ENCODE data around the gene AGPAT4. TPM values are rescaled to one million over a fixed set of nuclear protein-coding genes. Genes with fewer than 3 reads are reported as not detected.

Gene AGPAT4
- total RNA-seq, 1 experiment from 2014 or later = 10.1 TPM

- no peak for DNase-seq (ENCODE audit: low spot score)
- H3K4me1 ChIP-seq (ENCODE audit: insufficient read depth, low read length, poor library complexity, severe bottlenecking) = no peaks in the 10 kb centered on the region
- H3K27me3 ChIP-seq (replicated peaks; ENCODE audit: insufficient read depth, low read depth, low read length, poor library complexity) = no peaks in the 10 kb centered on the region
- no peak overlapping the region for H3K27ac ChIP-seq (ENCODE audit: low read depth, low read length, poor library complexity, severe bottlenecking)
- no peaks in the 10 kb centered on the region for H3K9me3 ChIP-seq (ENCODE audit: low read depth, low read length, poor library complexity, severe bottlenecking)
- no peak overlapping the region for H3K4me3 ChIP-seq (ENCODE audit: low read depth, low read length, poor library complexity, severe bottlenecking)
- no peaks in the 10 kb centered on the region for H3K36me3 ChIP-seq (ENCODE audit: insufficient read depth, low read length, poor library complexity, severe bottlenecking)
- BruUV-seq (replicated peaks) = no TSS peak
- intact Hi-C loops (cut with micrococcal nuclease; ENCODE audit: unreplicated experiment) = loop anchor here (5.0 kb wide), 1 partner anchor 219 kb away; no protein-coding TSS in a partner anchor
- peak; percentile 49 for TF ChIP-seq CTCF (conservative IDR thresholded peaks at IDR 0.05; ENCODE audit: low read depth, low read length)
- TF ChIP-seq EZH2 (IDR thresholded peaks at IDR 0.05; ENCODE audit: borderline replicate concordance, low read depth, low read length, poor library complexity, severe bottlenecking) = no peak
- ChIA-PET POLR2A (ENCODE audit: low non-redundant PET) (no interaction called here), CTCF (interaction anchor here (0.5 kb wide), 1 partner anchor 219 kb away, joined by 3 read pairs; no protein-coding TSS in a partner anchor)
Measured at GRCh38 chr6:161152907-161153662, 120.8 kb downstream of the AGPAT4 start.

- no peak for DNase-seq (ENCODE audit: low spot score)
- Histone ChIP-seq H3K27ac (ENCODE audit: low read depth, low read length, poor library complexity, severe bottlenecking) (no peak overlapping the region), H3K9me3 (ENCODE audit: low read depth, low read length, poor library complexity, severe bottlenecking) (no peaks in the 10 kb centered on the region), H3K27me3 (replicated peaks; ENCODE audit: insufficient read depth, low read depth, low read length, poor library complexity) (no peaks in the 10 kb centered on the region), H3K4me3 (ENCODE audit: low read depth, low read length, poor library complexity, severe bottlenecking) (no peak overlapping the region), H3K4me1 (ENCODE audit: insufficient read depth, low read length, poor library complexity, severe bottlenecking) (no peaks in the 10 kb centered on the region), H3K36me3 (ENCODE audit: insufficient read depth, low read length, poor library complexity, severe bottlenecking) (no peaks in the 10 kb centered on the region)
- intact Hi-C loops (cut with micrococcal nuclease; ENCODE audit: unreplicated experiment) = loop anchor here (5.0 kb wide), 1 partner anchor 220 kb away; no protein-coding TSS in a partner anchor
- ChIA-PET CTCF (no interaction called here), POLR2A (ENCODE audit: low non-redundant PET) (no interaction called here)
- TF ChIP-seq EZH2 (IDR thresholded peaks at IDR 0.05; ENCODE audit: borderline replicate concordance, low read depth, low read length, poor library complexity, severe bottlenecking) = no peak
- TF ChIP-seq CTCF (conservative IDR thresholded peaks at IDR 0.05; ENCODE audit: low read depth, low read length) = no peak
- no TSS peak for BruUV-seq (replicated peaks)
Measured at GRCh38 chr6:161152527-161152862, 121.4 kb downstream of the AGPAT4 start.

- H3K4me3 ChIP-seq (ENCODE audit: low read depth, low read length, poor library complexity, severe bottlenecking) = no peak overlapping the region
- DNase-seq (ENCODE audit: low spot score) = no peak
- ChIA-PET POLR2A (ENCODE audit: low non-redundant PET) (no interaction called here), CTCF (no interaction called here)
- H3K27me3 ChIP-seq (replicated peaks; ENCODE audit: insufficient read depth, low read depth, low read length, poor library complexity) = no peaks in the 10 kb centered on the region
- no peak for TF ChIP-seq CTCF (conservative IDR thresholded peaks at IDR 0.05; ENCODE audit: low read depth, low read length)
- intact Hi-C loops (cut with micrococcal nuclease; ENCODE audit: unreplicated experiment) = loop anchor here (5.0 kb wide), 1 partner anchor 220 kb away; no protein-coding TSS in a partner anchor
- H3K36me3 ChIP-seq (ENCODE audit: insufficient read depth, low read length, poor library complexity, severe bottlenecking) = no peaks in the 10 kb centered on the region
- H3K4me1 ChIP-seq (ENCODE audit: insufficient read depth, low read length, poor library complexity, severe bottlenecking) = no peaks in the 10 kb centered on the region
- BruUV-seq (replicated peaks) = no TSS peak
- no peak overlapping the region for H3K27ac ChIP-seq (ENCODE audit: low read depth, low read length, poor library complexity, severe bottlenecking)
- no peaks in the 10 kb centered on the region for H3K9me3 ChIP-seq (ENCODE audit: low read depth, low read length, poor library complexity, severe bottlenecking)
Measured at GRCh38 chr6:161151660-161152526, 122.0 kb downstream of the AGPAT4 start.

Measured in A673 (cell line).